ENCODE measurements around the gene TMEM33. TPM values are rescaled to one million over a fixed set of nuclear protein-coding genes. Genes with fewer than 3 reads are reported as not detected.

The TMEM33 gene
- total RNA-seq, 4 donors from 2014 or later, result 40.2 to 76.4 (median 43.1) TPM

GRCh38 chr4:41935652-41936021 lies 408 bp downstream of the TMEM33 start:
- peak overlapping the region in 3 of 4 donors; percentile 52 to 84 (median 83) for H3K27ac ChIP-seq
- H3K9me3 ChIP-seq, result no peaks in the 10 kb centered on the region
- peaks cover 0 to 51% (median 12%) of the 10 kb centered on the region in 4 donors for H3K4me1 ChIP-seq
- no peak for DNase-seq (ENCODE audit: low spot score in 2 of 2)
- WGBS, 2 donors, result 2 to 3% methylated on average over 12 of the region's 12 CpGs
- H3K27me3 ChIP-seq, result no peaks in the 10 kb centered on the region
- peaks cover 0 to 18% (median 0%) of the 10 kb centered on the region in 3 donors for H3K36me3 ChIP-seq
- H3K4me3 ChIP-seq, result peak overlapping the region; percentile 69 to 95 (median 78)
- TF ChIP-seq CTCF (IDR thresholded peaks at IDR 0.05), result no peak
- no peak for TF ChIP-seq POLR2A (IDR thresholded peaks at IDR 0.05)
- TF ChIP-seq EP300 (IDR thresholded peaks at IDR 0.05), result no peak

- TF ChIP-seq CTCF (IDR thresholded peaks at IDR 0.05) (no peak), EP300 (IDR thresholded peaks at IDR 0.05) (peak in 1 of 2 donors; percentile 18)
- H3K9me3 ChIP-seq, result no peaks in the 10 kb centered on the region
- no peak for DNase-seq (ENCODE audit: low spot score in 2 of 2)
- H3K27ac ChIP-seq, result no peak overlapping the region
- WGBS, 2 donors, result 72 to 74% methylated on average over 3 of the region's 3 CpGs
- no peak overlapping the region for H3K4me3 ChIP-seq
- no peaks in the 10 kb centered on the region for H3K27me3 ChIP-seq
- H3K4me1 ChIP-seq, result peaks cover 0 to 43% (median 12%) of the 10 kb centered on the region in 4 donors
- H3K36me3 ChIP-seq, result peaks cover 0 to 35% (median 0%) of the 10 kb centered on the region in 3 donors
Measured at GRCh38 chr4:41939016-41939626, 3.9 kb downstream of the TMEM33 start.

GRCh38 chr4:41940834-41941233 lies 5.6 kb downstream of the TMEM33 start:
- no peak for DNase-seq (ENCODE audit: low spot score in 2 of 2)
- TF ChIP-seq POLR2A (IDR thresholded peaks at IDR 0.05) (no peak), CTCF (IDR thresholded peaks at IDR 0.05) (no peak), EP300 (IDR thresholded peaks at IDR 0.05) (no peak)
- Histone ChIP-seq H3K36me3 (peaks cover 0 to 48% (median 0%) of the 10 kb centered on the region in 3 donors), H3K4me3 (no peak overlapping the region), H3K4me1 (peaks cover 0 to 36% (median 11%) of the 10 kb centered on the region in 4 donors), H3K9me3 (no peaks in the 10 kb centered on the region), H3K27me3 (no peaks in the 10 kb centered on the region), H3K27ac (no peak overlapping the region)

- peaks cover 0 to 10% (median 0%) of the 10 kb centered on the region in 4 donors for H3K4me1 ChIP-seq
- 61 to 73% methylated on average over 2 of the region's 2 CpGs for WGBS, 2 donors
- H3K36me3 ChIP-seq, result peaks cover 0 to 61% (median 5%) of the 10 kb centered on the region in 3 donors
Measured at GRCh38 chr4:41943506-41943905, 8.3 kb downstream of the TMEM33 start.

More at GRCh38 chr4:41943506-41943905, 8.3 kb downstream of the TMEM33 start:
- Histone ChIP-seq H3K9me3 (no peaks in the 10 kb centered on the region), H3K27ac (no peak overlapping the region), H3K4me3 (no peak overlapping the region), H3K27me3 (no peaks in the 10 kb centered on the region)
- TF ChIP-seq CTCF (IDR thresholded peaks at IDR 0.05) (no peak), POLR2A (IDR thresholded peaks at IDR 0.05) (no peak), EP300 (IDR thresholded peaks at IDR 0.05) (no peak)
- no peak for DNase-seq (ENCODE audit: low spot score in 2 of 2)

Measured in tibial nerve (tissue), 4 donors.